ENCODE results near the gene PLS1. TPM values are rescaled to one million over a fixed set of nuclear protein-coding genes. Genes with fewer than 3 reads are reported as not detected.

Gene PLS1
- total RNA-seq, 1 donor from 2014 or later = 1.2 TPM

- DNase-seq (ENCODE audit: low spot score) = no peak
Observed at GRCh38 chr3:142636050-142636449, 39.9 kb downstream of the PLS1 start.

DNA sequence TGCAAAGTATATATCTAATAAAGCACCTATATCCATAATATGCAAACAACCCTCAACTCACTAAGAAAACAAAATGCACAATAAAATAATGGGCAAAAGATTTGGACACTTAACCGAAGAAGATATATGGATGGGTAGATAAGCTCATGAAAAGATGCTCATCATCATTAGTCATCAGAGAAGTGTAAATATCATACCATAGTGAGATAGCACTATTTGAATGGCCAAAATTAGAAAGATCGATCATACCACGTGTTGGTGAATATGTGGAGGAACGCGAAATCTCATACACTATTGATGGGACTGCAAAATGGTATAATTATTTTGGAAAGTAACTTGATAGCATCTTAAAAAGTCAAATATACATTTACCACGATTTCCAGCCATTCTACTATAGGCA lies 40.5 kb downstream of the PLS1 start:
- DNase-seq (ENCODE audit: low spot score) = no peak

GRCh38 chr3:142638291-142638690 lies 42.1 kb downstream of the PLS1 start:
- DNase-seq (ENCODE audit: low spot score) = no peak

- no peak for DNase-seq (ENCODE audit: low spot score)
Observed at GRCh38 chr3:142641504-142641903, 45.3 kb downstream of the PLS1 start.

DNA sequence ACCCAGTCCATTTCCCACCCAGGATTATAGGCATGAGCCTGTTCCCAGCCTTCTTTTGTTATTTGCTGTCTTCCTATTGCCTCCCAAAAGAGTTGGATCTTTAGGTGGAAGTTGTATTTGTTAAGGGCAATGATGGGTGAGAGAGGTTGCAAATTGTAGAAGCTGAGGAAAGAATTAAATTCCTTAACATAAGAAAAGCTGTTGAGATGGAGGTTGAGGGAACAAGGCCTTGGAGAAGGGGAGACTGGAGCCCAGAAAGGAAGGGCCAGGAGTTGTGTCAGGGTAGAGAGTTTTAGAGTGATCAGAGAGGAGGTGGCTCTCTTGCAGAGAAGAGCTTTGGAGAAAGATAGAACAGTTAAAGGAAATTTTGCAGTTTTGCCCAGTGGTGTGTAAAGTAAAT lies 46.8 kb downstream of the PLS1 start:
- no peak for DNase-seq (ENCODE audit: low spot score)

GRCh38 chr3:142644502-142644901 lies 48.3 kb downstream of the PLS1 start:
- no peak for DNase-seq (ENCODE audit: low spot score)

GRCh38 chr3:142645236-142645793 lies 49.1 kb downstream of the PLS1 start:
- no peak for DNase-seq (ENCODE audit: low spot score)

- no peak for DNase-seq (ENCODE audit: low spot score)
Observed at GRCh38 chr3:142646020-142646785, 50.0 kb downstream of the PLS1 start.

GRCh38 chr3:142647856-142648255 lies 51.7 kb downstream of the PLS1 start:
- DNase-seq (ENCODE audit: low spot score) = no peak

- DNase-seq (ENCODE audit: low spot score) = no peak
Observed at GRCh38 chr3:142648950-142649349, 52.8 kb downstream of the PLS1 start.

DNA sequence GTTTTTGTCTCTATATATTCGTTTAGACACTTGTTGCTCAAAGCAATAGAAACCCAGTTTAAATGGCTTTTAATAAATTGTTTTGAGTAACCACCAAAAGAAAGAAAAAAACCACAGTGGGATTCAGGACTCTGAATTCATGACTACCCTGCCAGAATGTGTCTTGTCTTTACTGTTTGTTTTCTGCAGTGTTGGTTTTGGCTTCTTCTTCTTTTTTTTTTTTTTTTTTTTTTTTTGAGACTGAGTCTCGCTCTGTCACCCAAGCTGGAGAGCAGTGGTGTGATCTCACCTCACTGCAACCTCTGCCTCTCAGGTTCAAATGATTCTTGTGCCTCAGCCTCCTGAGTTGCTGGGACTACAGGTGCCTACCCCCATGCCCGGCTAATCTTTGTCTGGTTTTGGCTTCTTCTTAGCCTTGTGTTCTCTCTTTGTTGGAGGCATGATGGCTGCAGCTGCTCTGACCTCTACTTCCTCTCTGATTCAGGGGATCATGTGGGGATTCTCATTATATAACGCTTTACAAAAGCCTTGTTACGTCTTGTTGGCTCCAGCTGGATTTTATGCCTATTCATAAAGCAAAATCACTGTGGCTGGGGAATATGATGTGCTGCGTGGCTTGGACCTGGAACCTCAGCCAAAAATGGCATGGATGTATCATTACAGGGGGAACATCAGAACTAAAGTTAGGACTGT lies 54.0 kb downstream of the PLS1 start:
- DNase-seq (ENCODE audit: low spot score) = no peak

DNA sequence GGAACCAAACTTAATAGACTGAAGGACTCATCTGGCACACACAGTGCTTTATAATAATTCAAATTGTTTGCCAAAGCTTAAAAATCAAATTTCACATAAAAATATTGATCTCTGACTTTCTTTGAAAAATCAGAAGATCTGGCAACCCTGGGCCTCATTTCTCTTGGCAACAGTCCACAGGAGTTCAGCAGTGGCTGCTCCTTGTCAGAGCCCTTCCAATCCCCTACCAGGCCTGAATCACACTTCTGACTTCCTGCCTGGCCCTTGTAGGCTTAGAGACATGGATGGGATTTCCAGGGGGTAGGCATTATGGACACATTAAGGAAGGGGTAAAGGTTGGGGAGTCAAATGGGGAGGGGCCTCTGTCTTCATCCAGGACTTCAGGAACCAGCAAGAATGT lies 55.5 kb downstream of the PLS1 start:
- DNase-seq (ENCODE audit: low spot score) = no peak

DNA sequence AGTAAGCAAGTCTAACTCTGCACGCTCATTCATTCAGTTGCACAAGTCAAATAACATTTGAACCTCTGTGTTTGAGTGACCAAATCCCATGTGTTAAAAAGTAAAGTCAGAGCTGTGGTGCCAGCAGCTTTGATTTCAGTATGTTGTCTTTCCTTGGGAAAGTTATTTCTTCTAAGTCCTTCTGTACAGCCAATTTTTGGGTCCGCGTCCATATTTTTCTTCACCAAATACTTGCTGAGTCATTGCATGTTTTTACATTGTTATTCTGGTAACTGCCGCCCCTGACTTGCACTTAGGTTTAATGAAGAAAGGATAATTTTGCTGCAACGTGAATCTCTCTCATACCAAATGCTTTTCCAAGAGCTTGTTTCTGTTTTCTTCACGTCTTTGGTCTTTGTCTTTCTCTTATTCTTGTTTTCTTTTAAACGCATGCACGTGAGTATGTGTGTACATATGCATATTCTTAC lies 56.7 kb downstream of the PLS1 start:
- no peak for DNase-seq (ENCODE audit: low spot score)

- DNase-seq (ENCODE audit: low spot score) = no peak
Observed at GRCh38 chr3:142656575-142656974, 60.4 kb downstream of the PLS1 start.

DNA sequence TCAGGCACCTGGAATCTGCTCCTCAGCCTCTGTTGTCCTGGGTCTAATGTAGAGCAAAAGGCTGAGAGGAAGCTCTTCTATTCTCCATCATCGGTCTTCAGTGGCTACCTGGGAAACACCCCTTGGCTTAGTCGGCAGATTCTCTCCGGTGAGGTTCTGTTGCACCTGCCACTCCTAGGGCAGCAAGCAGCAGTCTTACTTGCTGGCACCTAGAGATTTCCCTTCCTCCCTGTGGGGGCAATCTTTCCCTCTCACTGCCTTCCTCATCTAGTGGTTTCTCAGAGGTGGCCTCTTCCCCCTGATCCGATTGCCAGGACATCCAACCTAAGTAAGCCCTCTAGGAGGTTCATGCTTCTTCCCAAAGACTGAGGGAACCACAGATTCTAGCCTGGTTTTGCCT lies 60.8 kb downstream of the PLS1 start:
- no peak for DNase-seq (ENCODE audit: low spot score)

DNA sequence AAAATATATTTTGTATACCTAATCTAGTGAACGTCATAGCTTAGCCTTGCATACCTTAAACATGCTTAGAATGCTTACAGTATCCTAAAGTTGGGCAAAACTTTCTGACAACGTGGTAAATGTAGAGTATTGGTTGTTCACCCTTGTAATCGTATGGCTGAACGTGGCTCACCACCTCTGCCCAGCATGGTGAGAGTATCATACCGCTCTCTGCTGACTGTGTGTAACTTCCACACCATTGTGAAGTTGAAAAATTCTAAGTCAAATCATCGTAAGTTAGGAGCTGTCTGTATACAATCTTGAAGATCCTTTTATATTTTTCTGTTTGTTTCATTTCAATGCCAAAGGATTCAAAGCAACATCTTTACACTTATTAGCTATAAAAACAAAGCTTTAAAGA lies 64.2 kb downstream of the PLS1 start:
- DNase-seq (ENCODE audit: low spot score) = no peak

GRCh38 chr3:142660893-142661292 lies 64.7 kb downstream of the PLS1 start:
- DNase-seq (ENCODE audit: low spot score) = no peak

DNA sequence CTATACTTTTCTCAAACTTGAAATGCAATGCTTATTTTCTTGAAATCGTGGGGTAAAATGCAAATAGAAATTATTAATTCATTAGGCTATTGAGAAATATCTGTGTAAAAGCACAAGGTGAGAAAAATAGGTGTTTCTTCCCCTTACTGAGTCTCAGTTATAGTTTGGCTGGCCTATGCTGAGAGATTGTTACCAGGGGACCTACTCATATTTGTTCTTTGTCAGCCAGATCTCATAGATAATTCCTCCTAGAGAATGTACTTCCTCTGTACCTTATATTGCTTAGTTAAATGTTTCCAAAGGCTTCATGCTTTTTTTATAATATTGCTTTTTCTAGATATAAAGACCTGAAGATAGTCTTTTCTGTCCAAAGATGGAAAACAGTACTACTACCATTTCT lies 67.7 kb downstream of the PLS1 start:
- DNase-seq (ENCODE audit: low spot score) = no peak

DNA sequence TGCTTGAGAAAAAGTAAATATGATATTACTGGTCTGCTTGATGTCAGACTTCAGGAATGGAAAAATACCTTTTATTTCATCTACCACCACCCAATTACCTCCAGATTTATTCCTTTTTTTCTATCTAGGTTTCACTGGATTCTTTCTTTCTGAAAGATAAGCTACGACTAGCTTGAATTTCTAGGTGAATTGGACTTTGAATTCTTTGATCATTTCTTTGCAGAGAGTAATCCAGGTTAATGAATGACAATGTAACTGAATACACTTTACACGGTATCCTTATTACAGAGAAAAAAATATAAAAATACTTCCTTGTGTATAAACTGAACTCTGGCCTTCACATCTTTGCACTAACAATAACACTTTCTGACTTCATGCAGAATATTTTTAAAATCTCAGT lies 68.1 kb downstream of the PLS1 start:
- DNase-seq (ENCODE audit: low spot score) = no peak

DNA sequence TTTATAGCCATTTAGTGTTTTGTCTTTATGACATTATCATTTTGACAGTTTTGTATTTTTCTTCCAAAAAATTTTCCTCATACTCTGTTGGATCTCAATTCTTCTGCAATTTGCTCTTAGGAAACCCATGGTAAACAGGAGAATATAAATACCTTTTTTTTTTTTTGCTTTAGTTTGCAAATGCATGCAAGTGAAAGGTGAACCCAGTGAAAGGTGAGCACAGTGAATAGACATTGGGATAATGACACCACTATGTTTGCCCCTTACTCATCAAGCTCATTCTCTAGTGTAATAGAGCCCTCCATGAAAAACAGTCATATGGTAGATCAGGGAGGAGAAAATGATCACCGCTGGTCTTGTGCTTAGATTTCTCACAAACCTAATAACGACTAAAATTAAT lies 68.6 kb downstream of the PLS1 start:
- DNase-seq (ENCODE audit: low spot score) = no peak

DNA sequence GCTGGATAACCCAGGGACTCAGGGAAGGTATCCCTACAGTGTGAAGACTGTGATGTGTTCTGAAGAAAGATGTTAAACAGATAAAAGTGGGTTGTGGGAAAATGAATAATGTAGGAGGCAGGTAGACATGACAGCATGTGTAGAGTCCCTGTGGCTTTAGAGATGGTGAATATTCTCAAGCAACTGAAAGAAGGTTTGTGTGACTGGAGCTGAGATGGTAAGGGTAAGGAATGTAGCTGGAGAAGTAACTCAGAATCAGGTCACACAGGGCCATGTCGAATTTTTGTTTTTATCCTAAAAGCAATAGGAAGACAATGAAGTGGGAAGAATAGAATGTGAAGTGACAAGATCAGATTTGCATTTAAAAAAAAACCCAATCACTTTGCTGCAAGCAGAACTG lies 73.9 kb downstream of the PLS1 start:
- no peak for DNase-seq (ENCODE audit: low spot score)

- DNase-seq (ENCODE audit: low spot score) = no peak
Observed at GRCh38 chr3:142676151-142676550, 80.0 kb downstream of the PLS1 start.

DNA sequence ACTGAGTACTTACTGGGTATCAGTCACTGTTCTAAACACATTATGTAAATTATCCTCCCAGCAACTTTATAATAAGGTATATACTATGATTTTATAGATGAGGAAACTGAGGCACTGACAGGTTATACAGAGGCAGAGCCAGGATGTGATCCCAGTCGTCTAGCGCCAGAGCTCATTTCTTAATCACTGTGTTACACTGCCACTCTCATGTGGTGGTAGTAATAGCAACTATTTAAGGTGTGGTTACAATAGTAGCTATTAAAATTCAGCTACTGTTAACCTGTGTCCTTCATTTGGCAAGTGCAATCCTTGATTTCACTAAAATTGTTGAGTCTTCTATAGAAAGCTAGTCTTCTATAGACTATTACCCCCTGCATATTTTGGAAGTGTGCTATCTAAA lies 84.5 kb downstream of the PLS1 start:
- no peak for DNase-seq (ENCODE audit: low spot score)

All from mesenteric fat pad (tissue), 1 donor.